ENCODE data around the gene POLR1C.
"Not testable (repeated sequence)": the region's sequence is repeated elsewhere in the genome, so short reads cannot be mapped to it uniquely, and the experiment has no call there.

POLR1C gene

GRCh38 chr6:43494321-43494720 is 22.6 kb upstream of the POLR1C start:
- H3K27ac ChIP-seq: no peak overlapping the region
- TF ChIP-seq, protein P1, sequence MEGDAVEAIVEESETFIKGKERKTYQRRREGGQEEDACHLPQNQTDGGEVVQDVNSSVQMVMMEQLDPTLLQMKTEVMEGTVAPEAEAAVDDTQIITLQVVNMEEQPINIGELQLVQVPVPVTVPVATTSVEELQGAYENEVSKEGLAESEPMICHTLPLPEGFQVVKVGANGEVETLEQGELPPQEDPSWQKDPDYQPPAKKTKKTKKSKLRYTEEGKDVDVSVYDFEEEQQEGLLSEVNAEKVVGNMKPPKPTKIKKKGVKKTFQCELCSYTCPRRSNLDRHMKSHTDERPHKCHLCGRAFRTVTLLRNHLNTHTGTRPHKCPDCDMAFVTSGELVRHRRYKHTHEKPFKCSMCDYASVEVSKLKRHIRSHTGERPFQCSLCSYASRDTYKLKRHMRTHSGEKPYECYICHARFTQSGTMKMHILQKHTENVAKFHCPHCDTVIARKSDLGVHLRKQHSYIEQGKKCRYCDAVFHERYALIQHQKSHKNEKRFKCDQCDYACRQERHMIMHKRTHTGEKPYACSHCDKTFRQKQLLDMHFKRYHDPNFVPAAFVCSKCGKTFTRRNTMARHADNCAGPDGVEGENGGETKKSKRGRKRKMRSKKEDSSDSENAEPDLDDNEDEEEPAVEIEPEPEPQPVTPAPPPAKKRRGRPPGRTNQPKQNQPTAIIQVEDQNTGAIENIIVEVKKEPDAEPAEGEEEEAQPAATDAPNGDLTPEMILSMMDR (conservative IDR thresholded peaks at IDR 0.05): no peak

DNA sequence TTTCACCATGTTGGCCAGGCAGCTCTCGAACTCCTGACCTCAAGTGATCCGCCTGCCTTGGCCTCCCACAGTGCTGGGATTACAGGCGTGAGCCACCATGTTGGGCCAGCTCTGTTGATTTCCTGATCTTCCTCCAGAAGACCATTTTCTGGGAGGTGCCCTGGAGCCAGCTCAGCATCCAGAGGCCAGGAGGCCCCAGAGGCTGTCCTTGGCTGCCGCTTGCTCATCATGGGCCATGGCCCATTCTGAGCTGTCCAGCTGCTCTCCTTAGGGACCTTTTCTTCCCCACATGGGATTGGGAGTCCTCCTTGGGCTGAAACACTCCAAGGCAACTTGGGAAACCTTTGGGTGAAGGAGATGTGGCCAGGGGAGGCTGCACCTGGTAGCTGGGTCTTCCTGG is 22.1 kb upstream of the POLR1C start:
- TF ChIP-seq, protein P1 (conservative IDR thresholded peaks at IDR 0.05): no peak
- no peak overlapping the region; the same call in 1 of the 2 replicates for H3K27ac ChIP-seq

DNA sequence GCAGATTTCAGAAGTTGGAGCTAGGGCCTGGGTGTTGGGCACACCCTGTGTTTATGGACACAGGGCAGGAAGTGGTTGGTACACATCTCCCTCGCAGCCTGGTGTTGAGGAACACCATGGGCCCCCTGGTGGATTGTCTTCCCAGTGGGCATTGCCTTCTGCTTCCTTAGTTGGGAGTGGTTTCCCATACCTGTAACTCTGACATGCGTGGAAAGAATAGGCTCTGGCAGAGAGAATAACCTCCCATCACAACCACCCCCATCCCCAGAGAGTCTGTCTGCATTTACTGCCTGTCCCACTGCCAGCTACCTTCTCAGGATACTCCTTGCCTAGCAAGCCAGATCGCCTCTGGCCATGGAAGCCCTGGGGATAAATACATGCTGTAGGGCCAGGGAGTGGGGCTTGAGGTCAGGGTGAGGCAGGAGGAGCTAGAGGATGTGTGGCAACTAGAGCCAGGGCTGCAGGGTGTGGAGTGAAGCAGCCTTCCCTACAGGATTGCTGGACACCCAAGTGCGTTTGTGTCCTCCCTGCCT is 21.4 kb upstream of the POLR1C start:
- TF ChIP-seq, protein P1 (conservative IDR thresholded peaks at IDR 0.05): peak; percentile 28; the same call in 1 of the 2 replicates
- H3K27ac ChIP-seq: peak overlapping the region; percentile 14; the same call in 1 of the 2 replicates

DNA sequence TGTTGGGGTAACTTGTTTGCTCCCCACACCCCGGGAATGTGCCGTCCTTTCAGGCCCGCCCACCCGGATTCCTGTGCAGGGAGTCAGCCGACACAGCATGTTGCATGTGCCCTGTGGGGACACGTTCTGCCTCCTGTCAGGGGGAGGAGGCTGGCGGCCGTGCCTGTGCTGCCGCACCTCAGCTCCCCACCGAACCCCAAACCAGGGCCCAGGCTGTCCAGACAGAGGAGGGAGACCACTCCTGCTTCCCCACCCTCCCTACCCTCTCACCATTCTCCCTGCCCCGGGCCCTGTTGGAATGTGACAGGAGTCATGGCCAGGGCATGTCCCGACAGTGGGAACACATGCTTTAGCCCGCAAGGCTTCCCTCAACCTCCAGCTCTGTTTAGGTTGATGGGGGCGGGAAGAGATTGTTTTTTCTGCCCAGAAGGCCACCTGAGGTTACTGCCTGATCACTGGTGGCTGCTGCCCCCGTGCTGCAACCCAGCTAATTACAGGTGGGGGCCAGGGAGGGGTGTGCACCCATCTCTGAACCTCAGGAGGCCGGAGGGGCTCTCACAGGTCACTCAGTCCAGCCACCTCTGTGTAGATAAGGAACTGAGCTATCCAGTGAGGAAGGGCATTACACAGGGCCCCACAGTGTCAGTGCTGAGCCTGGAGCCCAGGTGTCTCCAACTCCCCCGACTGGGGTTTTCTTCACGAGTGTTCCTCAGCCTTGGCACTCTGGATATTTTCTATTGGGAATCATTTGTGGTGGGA is 20.3 kb upstream of the POLR1C start:
- TF ChIP-seq, protein P1 (conservative IDR thresholded peaks at IDR 0.05): peak; percentile 57
- H3K27ac ChIP-seq: peak overlapping the region; percentile 14; the same call in 1 of the 2 replicates

DNA sequence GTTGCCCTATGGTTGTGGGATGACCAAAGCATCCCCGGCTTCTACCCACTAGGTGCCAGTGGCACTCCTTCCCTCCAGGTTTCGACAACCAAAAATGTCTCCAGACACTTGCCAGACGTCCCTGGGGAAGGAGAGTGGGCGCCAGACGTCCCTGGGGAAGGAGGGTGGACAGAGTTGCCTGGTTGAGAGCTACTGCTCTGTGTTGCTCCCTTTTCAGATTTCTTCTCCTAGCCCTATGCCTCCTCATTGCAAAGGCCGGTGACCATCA is 19.8 kb upstream of the POLR1C start:
- TF ChIP-seq, protein P1 (conservative IDR thresholded peaks at IDR 0.05): no peak
- no peak overlapping the region for H3K27ac ChIP-seq

GRCh38 chr6:43497689-43498088 is 19.2 kb upstream of the POLR1C start:
- TF ChIP-seq, protein P1 (conservative IDR thresholded peaks at IDR 0.05): no peak
- no peak overlapping the region for H3K27ac ChIP-seq

GRCh38 chr6:43498291-43498690 is 18.6 kb upstream of the POLR1C start:
- H3K27ac ChIP-seq: not testable (repeated sequence)

All from VCaP (cell line).